HK-2 (cell line): ENCODE results near the gene UBXN4.
"Not testable (repeated sequence)": the region's sequence is repeated elsewhere in the genome, so short reads cannot be mapped to it uniquely, and the experiment has no call there.

Source experiments
- DNase-seq: peaks from one replicate; pipeline ENCODE4 v3.0.0-alpha.2; 2018; ENCODE audit not compliant: unreplicated experiment

Gene UBXN4

DNA sequence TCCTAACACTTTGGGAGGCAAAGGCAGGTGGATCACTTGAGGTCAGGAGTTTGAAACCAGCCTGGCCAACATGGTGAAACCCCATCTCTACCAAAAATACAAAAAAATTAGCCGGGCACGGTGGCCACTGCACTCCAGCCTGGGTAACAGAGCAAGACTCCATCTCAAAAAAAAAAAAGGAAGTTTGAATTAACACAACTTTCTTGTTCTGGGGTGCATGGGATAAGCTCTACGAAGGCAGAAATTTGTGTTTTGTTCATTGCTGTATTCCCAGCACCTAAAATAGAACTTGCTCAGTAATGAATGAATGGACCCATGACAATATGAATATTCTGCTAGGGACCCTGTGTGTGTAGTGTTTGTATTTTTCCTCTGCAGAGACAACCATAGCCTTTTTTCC lies 66.2 kb downstream of the UBXN4 start:
- DNase-seq = not testable (repeated sequence)

DNA sequence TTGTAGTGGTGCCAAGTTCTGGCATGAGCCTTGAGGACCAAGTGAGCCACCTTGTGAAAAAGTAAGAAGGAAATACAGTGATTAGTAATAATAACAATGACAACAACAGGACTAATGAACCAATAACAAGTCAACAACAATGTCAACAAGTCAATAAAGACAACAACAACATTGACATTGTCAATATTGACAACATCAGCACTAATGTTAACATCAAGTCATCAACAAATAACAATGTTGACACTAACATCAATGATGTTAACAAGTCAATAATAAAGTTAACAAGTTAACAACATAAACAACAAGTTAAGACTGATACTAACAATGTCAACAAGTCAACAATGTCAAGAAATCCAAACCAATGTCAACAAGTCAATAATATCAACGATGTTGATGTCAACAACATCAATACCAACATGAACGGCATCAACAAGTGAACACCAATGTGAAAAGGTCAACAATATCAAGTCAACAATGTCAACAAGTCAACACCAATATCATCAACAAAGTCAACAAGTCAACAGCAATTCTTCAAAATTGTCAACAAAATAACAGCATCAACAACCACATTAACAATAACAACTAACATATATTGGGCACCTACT lies 71.4 kb downstream of the UBXN4 start:
- DNase-seq = no peak

DNA sequence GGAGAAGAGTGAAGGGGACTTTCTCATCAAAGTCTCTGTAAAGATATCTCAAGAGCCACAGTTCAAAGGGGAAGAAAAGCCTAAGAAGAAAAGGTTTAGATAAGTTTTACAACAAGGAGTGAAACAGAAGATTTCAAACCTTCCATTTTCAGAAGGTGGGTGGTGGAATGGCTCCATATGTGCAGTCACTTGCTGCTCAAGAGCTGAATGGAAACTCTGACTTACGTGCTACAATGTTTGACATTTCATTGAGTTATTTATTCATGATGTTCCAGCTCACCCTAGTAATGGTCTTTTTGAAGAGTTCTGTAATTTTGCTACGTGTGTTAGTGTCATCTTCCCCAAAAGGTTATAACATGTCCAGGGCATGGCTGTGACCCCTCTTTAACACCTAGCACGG lies 73.6 kb downstream of the UBXN4 start:
- DNase-seq = no peak

DNA sequence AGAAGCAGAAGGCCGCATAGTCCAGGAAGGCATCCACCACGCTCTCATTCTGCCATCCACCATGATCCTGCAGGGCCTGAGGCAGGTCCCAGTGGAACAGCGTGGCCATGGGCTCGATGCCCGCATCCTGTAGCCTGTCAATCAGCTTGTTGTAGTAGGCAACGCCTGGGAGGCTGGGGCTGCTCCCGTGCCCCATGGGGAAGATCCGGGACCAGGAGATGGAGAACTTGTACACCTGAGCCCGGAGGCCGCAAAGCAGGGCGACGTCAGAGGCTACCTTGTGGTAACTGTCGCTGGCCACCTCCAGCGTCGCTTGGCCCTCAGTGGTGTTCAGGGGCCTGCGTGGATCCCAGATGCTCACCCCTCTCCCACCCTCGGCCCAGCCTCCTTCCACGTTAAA lies 75.8 kb downstream of the UBXN4 start:
- DNase-seq = no peak

DNA sequence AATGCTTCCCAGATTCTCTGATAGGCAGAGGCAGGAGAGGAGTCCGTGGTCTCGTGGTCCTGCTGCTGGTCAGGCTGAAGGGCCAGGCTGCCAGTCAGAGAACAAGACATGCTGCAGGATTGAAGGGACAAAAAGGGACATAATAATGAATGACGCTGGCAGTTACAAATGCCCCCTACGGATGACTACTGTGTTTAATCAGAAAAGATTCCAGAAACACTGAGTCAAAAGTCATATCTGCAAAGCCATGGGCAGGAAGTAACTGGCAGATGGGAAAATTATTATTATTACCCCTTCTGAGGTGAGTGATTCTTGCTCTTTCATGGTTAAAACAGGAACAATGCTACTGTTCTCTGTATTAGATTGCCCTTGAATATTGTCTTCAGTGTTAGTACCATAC lies 76.3 kb downstream of the UBXN4 start:
- no peak for DNase-seq

DNA sequence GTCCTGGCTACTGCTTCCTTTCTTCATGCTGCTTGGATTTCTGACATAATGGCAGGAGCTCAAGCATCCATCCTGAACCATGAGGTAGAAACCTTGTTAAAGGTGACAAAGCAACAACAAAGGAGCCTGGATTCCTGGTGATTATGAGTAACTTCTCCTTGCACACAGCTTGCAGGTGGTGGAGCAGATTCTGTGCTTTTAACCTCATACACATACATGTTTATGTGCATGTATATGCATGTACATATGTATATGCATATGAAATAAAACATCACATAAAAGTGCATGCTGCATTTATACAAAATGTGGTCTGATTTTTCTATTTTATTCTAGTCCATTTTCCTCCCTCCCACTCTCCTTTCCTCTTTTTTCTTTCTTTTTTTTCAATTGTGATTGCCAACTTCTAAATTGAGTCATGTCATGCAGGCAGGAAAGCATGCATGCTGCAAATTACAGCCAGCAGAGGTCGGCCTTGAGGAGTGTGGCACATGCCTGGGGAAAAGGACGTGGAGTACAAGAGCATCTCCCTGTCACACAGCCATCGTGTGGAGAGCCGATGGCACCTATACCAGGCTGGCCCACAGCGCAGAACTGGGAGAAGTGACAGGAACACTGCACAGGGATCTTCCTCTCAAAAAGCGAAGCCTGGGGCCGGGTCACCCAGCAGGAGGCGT lies 77.4 kb downstream of the UBXN4 start:
- DNase-seq = peak; percentile 31

DNA sequence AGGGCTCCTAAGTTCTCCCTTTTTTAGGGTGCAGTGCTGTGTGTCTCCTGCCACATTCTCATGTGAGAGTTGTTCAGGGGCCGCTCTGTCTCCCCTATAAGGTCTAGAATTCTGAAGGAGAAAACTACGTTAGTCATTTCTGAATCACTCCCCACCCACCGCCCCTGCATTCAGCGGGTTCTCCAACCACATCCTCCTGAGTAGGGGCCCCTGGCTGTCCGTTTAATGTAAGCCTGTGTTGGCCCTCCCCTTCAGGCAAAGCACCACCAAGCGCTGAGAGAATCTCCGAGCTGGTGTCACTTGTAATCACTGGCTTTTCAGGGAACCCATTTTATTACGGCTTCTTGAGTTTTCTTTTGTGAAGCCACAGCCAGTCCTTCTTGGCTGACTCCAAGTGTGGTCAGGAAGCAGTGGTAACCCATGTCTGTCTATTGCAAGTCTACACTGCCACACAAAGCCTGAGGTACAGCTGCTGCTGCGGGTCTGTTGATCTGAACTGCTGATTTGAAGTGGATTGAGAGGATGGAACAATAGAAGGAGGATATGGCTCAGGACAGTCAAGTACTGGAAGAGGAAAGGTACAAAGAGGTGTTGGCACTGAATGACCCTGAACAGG lies 78.5 kb downstream of the UBXN4 start:
- DNase-seq = peak; percentile 51

DNA sequence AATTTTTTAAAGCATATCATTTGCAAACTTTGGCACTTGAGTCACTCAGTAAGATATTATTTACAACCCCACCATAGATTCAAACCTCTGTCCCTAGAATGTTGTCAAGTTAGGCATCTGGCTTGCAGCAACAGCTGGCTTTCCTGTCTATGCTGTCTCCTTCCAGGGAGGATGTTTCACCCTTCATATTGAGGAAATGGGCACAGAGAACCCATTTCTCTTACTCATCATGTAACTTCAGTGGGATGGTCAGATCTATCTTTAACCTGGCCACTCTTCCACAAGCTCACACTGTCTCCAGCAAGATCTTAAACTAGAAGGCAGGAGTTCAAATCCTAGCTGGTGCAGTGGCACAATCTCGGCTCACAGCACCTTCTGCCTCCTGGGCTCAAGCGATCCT lies 79.5 kb downstream of the UBXN4 start:
- DNase-seq = no peak

DNA sequence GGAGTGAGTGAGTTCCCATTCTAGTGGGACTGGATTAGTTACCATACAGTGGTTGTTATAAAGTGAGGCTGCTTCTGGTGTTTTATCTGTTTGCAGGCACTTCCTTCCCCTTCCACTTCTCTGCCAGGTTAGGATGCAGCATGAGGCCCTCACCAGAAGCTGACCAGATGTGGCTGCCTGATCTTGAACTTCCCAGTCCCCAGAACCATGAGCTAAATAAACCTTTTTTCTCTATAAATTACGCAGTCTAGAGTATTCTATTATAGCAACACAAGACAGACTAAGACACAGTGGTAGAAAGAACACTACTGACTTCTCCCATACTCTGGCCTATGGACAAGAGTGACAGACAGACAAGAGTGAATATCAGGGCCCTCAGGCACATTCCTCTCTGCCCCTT lies 81.2 kb downstream of the UBXN4 start:
- no peak for DNase-seq

DNA sequence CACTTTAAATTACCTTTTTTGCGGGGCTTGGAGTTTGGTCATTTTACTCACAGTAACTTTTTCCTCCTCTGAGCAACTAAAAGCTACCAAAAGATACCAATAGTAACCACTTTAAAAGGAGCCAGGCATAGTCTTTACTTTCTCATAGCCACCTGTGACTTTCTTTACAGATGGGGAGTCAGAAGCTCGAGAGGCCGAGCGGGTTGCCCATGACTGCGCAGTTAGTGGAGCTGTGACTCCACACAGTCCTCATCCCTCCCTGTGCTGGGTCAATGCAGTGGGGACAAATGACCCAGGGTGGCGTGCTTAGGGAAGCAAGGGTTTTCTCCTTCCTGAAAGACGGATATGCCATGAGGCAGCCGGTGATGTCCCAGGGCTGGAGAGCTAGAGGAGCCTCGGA lies 83.5 kb downstream of the UBXN4 start:
- no peak for DNase-seq

DNA sequence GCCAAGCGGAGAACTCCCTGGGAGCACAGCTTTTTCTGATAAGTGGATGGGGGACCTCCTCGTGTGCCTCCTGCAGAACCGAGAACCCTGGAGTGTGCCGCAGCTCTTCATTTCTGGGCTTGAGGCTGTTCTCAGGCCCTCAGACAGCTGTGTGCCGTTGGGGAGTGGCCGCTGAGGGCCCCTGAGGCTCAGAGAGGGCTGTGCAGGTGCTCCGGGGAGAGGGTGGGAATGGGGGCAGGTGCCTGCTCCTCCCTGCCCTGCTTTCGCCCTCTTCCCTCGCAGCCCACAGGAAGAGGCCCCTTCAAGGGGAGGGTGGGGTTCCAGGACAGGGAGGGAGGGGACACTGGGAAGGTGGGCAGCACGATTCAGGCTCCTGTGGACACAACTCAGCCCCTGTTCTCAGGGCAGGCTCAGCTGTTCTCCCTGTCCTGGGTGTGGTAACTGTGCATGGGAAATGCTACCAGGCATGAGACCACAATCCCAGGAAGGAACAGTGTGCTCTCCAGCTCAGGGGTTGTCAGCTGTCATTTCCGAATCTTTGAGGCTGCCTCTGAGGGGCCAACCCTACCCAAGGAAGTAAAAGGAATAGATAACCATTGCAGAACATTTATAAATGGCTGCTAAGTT lies 84.0 kb downstream of the UBXN4 start:
- DNase-seq = no peak

DNA sequence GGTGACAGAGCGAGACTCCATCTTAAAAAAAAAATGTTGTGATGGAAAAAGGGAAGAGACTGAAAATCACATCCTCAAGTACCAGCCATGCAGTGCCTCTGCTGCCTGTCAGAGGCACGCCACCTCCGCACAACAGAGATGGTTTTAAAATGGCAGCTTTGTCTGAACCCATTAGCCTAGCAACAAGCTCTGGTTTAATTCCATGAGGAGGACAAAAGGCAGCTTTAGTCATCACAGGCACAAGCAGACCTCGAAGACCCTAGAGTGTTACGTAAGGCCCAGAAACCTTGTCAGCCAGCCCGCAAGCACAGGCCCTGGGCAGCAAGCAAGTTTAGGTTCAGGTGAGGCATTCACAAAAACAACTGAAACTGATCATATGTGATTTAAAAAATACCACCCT lies 84.9 kb downstream of the UBXN4 start:
- DNase-seq = no peak

DNA sequence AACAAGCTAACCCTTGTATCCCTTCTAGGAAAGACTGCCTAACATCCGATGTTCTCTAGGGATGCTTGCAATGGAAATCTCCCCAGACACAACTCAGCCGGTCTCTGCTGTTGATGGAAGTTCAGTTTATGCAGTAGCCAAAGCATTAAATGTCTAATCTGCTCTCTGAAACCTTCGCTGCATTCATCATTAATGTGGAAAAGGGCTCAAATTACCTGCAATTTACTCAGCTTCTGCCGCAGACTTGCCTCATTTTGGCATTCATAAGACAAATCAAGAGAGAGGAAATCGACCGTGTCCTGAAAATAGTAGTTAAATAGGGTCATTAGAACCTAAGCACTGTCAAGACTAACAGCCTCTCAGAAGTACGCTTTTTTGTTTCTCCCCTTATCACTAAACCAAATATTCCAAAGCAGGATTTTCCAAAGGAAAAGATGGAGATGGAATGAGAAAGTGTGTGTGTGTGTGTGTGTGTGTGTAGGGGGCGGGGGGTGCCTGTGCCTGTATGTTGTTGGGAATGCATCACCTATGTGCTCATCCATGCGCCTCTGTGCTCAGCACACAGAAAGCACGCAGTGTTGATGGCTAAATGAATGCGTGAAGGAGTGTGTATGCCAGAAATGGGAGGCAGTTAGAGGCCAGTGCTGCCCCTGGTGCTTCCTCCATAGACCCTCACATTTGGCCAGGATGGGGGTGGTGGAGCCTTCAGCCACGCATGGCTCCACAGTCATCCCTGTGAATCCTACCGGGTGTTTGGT lies 87.9 kb downstream of the UBXN4 start:
- DNase-seq = no peak

DNA sequence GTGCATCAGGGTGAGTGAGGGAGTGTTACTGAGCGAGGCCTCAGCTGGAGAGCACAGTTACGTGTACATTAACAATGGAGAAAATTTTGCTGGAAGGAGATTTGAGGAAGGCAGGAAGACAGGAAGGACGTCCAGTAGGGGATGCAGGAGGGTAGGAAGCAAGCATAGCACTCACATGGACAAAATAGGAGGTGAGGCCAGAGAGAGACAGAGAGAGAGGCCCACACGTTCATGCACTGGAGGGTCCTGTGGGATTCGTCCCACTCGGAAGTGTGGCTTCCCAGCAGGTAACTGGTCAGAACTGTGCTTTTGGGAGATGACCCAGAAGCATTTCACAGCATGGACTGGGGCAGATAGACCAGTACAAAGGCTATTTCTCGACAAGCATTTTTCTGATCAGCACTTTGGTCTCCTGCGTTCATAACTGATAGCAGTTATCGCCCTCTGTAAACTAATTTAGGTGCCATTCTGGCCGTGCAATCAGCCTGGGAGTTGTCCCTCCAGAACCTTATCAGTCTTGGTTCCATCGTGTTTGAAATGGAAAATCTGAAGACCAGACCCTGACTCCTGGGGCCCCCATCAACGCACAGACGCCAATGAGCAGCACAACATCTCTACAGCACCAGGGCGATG lies 89.6 kb downstream of the UBXN4 start:
- no peak for DNase-seq

DNA sequence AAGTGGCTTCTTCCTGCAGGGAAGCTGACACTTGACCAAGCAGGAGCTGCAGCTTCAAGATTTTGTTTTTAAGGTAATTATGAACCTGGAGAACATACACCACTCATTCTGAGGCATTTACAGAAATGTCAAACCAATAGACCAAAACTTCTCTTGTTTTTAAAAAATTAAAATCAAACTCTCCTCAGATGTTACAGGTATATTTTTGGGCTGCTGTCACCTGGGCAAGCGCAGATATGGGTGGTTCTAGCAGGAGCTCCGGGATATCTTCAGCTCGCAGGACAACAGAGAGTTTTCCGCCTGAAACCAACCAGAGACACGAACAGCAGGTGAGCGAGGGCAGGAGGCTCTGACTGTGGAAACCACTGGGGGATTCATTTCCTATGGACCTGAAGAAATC lies 91.2 kb downstream of the UBXN4 start:
- no peak for DNase-seq
